Stimulated activated CD8-positive, alpha-beta memory T cell treated with anti-CD3 and anti-CD28 coated beads, Interleukin-4, amount 100 ng/mL, for 24 hours (primary cell): ENCODE data around the gene PPP1R12B.
"Not testable (repeated sequence)": the region's sequence is repeated elsewhere in the genome, so short reads cannot be mapped to it uniquely, and the experiment has no call there.

Experiments
- DNase-seq: peaks from one replicate; pipeline ENCODE4 v3.0.0-alpha.2; 2020; ENCODE audit warnings: low read depth

The PPP1R12B gene

DNA sequence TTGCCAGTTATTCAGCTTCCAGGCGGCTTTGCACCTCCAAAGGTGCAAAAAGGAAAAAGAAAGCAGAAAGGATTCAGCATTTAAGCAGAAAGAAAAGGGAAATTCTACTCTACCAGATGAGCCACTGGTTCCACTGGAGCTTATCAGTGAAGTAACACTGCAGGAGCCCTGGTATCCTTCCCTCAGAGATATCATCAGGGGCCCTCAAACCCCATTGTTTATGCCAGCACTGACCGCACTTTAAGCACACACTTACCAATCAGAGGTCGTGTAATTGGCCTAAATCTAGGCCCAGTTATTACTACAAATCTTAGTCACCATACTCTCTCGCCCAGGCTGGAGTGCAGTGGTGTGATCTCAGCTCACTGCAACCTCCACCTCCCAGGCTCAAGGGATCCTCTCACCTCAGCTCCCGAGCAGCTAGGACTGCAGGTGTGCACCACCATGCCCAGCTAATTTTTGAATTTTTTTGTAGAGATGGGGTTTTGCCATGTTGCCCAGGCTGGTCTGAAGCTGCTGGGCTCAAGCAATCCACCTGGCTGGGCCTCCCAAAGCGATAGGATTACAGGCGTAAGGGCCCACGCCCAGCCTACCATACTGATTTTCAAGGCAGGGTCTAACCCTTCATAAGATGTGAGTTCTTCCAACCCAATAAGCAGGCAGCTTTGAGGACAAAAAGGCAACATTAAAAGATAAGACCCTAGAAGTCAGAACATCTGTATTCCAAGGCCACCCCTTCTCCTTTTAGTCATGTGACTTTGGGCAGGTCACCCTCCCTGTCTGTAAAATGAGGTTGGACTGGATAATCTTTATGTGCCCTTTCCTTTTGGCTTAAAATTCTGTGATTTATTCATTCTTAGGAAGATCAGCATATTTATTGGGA lies 236.4 kb downstream of the PPP1R12B start:
- no peak for DNase-seq

DNA sequence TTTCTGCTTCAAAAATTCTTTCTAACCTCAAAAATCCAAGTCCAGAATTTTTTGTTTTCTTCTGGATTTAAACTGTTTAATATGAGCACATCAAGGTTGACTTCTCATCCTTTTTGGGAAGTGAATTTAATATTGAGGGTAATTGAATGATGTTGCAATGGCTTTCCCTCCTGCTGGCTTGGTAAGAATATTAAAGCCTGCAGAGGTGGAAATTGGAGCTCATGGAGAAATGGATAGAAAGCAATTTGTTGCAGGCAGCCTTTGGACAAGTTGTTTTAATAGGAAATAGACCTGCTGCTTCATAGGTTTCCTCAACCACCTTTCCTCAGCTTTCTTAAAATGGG lies 237.1 kb downstream of the PPP1R12B start:
- no peak for DNase-seq

DNA sequence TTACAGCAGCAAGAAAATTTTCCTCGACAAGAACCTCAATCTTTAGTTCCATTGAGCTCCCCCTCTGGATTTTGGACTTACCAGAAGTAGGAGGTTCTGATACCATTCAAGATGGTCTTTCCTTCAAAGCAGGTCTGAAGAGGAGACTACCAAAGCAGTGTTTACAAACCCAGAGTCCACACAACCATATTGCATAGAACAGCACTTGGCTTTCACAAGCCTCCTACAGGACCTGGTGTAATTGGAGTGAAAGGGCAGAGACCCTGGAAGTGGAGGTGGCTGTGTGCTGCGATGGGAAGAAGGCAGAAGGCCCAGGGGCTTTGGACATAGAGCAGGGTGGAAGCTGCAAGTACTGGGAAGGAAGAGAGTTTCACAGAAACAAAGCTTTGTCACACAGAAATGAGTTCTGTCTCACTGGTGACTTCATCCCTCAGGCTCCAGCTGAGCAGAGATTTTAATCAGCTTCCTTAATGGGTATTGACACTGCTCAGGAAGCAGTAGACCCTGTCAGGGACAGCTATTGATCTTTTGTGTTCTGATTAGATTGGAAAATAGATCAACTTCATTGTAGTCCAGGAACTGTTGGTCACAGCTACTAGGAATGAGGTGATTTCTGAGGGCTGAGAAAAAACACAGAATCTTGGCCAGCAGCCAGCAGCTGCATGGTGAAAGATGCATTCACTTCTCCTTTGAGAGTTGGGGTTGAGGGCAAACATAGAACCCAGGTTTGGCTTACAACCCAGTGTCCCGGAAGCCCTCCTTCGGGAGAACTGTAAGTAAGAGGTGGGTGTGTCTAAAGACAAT lies 237.7 kb downstream of the PPP1R12B start:
- no peak for DNase-seq

DNA sequence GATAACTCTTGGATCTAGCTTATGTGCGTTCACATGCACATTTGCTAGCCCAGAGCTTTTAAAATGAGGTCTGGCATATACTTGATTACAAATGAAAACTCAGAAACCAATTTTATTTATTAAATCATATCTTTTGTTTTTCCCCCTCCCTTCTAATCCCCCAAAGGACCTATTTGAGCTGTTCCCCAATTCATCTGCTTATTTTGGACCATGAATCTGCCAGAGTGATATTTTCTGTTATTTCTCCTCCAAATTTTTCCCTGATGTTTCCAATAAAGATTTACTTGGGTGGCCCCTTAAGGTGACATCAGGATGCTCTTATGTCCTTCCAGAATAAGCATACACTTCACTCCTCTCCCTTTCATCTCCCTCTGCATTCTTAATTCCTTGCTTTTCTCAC lies 238.4 kb downstream of the PPP1R12B start:
- DNase-seq = no peak

DNA sequence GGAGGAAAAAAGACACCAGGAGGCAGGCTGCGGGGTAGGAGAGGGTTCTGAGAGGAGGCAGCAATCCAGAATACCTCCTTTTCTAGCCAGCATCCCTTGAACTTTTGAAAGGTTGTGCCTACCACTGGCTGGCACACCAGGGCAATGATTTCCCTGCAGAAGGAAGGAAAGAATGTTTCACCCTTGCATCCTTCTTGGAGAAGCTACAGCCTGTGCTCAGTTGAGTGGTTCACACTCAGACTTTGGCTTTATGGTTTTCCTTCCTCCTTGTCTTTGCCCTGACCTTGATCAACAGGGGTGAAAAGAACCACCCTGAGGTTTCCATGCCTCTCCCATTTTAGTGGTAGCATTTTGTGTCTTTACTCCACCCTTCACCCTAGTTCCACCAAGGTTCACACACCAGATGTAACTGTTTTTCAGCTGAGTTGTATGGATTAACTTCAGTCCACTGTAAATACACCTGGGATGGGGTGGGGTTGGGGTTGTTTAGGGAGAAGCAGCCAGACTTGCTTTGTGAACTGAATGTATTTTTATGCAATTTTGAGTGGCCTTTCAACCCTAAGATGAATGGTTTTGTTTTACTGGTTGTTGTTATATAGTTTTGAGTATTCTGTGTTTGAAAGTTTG lies 239.5 kb downstream of the PPP1R12B start:
- DNase-seq = no peak

- no peak for DNase-seq
Measured at GRCh38 chr1:202588503-202589189, 240.1 kb downstream of the PPP1R12B start.

DNA sequence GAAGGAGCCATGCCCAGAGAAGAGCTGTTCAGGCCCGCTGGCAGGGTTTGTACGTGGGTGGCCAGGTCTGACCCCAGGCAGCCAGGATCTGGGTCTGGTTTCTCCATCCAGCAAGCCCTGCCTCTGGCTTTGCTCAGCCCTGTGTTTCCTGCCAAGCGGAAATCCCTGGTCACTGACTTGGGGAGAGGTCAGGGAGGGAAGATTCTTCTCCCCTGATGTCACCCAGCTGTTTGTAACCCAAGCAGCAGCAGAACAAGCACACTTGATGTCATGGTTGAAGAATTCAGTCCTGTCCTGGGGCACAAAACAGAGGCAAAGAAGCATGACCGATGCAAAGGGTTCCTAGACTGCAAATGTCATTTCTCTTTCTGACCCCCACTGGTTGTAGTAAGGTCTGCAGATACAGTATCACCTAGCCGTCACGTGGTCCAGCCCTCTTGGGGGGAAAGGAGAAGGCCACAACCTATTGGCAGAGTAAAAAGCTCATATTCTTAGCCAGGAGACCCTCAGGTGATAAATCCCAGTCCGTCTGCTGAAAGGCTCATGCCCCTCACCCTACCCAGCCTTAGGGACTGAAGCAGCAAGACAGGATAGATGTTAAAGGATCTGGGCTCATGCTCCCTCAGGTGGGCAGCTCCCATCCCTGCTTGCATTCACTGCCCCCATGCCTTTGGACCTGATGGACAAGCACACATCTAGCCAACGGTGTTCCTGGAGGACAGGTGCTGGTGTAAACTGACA lies 240.9 kb downstream of the PPP1R12B start:
- no peak for DNase-seq

- DNase-seq = no peak
Measured at GRCh38 chr1:202590126-202590525, 241.6 kb downstream of the PPP1R12B start.

GRCh38 chr1:202590975-202591411 lies 242.5 kb downstream of the PPP1R12B start:
- DNase-seq = no peak

GRCh38 chr1:202591515-202591914 lies 243.0 kb downstream of the PPP1R12B start:
- no peak for DNase-seq

DNA sequence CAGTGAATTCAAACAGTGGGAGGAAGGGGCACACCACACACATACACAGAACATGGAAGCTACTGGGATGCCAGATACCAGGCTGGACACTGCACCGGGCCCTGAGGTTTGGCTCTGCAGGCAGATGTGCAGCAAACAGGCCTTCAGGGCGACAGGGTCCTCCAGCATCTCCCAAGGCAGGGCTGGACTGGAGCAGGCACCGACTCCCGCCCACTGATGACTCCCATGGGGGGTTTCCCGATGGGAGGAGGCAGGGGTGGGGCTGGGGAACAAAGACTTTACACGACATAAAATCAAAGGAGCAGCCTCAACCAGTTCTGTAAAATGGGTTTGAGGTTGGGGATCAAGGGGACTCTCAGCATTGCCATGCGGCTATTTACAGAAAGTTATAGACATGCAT lies 243.6 kb downstream of the PPP1R12B start:
- no peak for DNase-seq

GRCh38 chr1:202593845-202594244 lies 245.3 kb downstream of the PPP1R12B start:
- no peak for DNase-seq

DNA sequence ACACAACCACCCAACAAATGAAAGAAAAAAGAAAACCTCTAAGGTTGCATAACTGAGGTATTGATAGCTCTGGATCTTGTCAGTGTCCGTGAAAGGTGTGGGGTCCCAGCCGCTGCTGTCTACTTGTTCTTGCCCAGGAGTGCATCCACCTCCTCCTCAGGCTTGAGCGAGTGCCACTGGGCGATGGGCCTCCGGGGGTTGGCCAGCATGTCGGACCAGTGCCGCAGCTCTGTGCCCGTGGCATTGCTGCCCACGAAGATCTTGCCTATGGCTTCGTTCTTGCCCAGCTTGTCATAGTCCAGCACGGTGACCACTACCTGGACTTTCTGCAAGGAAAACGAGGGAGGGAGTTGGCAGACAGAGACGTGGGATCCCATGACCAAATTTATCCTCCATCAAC lies 248.1 kb downstream of the PPP1R12B start:
- DNase-seq = no peak

- DNase-seq = no peak
Measured at GRCh38 chr1:202597090-202597761, 248.7 kb downstream of the PPP1R12B start.

GRCh38 chr1:202599669-202600431 lies 251.4 kb downstream of the PPP1R12B start:
- DNase-seq = peak; percentile 8

DNA sequence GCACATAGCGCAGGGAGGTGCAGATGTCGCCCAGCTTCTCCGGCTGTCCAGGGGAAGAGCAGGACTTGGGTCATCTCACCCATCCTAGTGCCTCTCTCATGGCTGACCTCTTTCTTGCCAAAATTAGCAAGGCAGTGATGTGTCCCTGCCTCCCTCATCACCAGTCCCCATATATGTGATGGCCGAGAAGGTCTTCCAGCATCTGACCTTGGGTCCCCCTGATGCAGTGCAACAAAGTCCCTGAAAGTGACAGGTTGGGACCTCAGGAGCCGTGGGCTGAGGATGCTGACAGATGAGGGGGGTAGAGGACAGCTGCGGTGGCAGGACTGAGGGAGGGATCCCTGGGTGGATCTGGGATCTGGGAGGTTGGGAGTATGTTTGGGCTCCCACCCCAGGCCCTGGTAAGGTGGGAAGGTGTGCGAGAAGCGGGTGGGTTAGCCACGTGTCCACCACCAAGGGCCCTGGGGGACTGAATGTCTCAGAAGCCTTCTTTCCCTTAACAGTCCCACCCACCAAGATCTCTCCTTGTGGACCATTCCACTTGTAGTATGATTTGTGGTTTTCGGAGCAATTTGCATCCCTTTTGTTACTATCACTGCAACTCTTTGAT lies 252.0 kb downstream of the PPP1R12B start:
- no peak for DNase-seq

DNA sequence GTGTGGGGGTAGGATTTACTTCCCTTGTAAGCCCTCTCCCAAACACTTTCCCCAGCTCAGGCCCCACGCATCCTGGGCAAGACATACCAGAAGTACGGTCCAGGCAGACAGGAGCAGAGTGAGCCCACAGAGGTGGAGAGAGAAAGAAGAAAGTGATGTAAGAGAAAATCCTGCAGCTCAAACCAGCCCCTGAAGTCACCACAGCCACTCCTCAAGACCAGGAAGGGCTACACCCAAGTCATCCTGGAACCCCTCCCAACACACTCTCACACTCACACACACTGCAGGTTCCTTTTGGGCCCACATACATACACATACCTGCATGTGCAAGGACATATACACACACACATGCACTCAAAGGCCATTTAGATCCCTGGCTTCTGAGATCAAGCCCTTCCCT lies 254.9 kb downstream of the PPP1R12B start:
- DNase-seq = no peak

DNA sequence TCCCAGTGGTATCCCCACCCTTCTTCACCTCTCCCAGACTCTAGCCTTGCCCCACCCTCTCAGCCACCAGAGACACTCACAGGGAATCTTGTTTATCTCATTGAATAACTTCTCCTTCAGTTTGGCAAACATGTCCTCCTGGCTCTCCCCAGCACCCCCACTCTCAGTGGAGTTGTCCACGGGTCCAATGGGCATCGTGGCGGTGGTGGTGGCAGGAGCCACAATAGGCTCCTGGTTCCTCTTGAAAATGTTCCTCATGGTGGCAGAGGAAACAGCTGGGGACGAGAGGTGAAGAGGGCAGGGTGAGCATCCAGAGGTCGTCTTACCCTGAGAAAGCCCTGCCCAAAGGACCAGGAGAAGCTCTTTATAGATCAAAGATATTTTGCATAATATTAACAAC lies 257.0 kb downstream of the PPP1R12B start:
- DNase-seq = no peak

DNA sequence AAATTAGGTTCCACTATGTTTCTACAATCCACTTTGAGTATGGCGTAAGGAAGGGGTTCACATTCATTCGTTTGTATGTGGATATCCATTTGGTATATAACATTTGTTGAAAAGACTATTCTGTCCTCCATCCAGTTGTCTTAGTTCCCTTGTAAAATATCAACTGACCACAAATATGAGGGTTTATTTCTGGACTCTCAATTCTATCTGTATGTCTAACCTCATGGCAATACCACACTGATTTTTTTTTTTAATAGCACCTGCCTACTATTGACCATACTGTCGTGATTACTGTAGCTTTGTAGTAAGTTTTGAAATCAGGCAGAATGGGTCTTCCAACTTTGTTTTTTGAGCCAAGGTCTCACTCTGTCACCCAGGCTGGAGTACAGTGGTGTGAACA lies 263.5 kb downstream of the PPP1R12B start:
- DNase-seq = not testable (repeated sequence)

- DNase-seq = no peak
Measured at GRCh38 chr1:202613571-202613970, 265.1 kb downstream of the PPP1R12B start.
